Measurements from ENCODE around the gene C11orf68. TPM values are rescaled to one million over a fixed set of nuclear protein-coding genes. Genes with fewer than 3 reads are reported as not detected.
"Not testable (repeated sequence)": the region's sequence is repeated elsewhere in the genome, so short reads cannot be mapped to it uniquely, and the experiment has no call there.

C11orf68 gene
- total RNA-seq, 4 donors from 2014 or later = 17.7 to 27.1 (median 20.9) TPM

DNA sequence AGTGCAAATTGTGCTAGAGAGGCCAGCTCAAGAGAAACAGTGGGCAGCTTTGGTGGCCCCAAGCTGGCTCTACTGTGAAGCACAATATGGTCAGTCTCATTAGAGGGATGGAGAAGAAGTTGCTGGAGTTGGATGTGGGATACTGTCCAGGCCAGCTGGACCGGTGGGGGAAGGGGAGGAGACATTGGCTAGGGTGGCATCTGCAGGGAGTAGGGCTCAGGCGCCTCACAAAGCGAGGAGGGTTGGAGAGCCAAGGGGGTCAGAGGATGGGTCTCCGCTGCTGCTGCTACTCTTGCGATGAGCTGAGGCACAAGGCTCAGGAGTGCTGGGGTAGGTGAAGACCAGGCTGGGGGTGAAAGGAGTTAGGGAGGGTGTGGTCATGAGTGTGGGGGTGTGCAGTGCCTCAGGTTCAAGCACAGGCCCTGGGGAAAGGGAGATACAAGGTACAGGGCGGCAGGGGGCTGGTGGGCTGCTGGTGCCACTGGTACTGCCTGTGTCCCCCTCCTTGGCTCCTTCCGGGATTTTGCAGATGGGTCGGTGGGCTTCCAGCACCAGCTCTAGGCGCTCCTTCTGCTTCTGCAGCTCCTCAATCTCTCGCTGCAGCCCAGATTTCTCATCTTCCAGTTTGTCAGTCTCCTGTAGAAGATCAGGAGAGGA lies 26.1 kb downstream of the C11orf68 start:
- no peak overlapping the region for H3K4me3 ChIP-seq (replicated peaks in 1 of 3)
- peak overlapping the region in 2 of 3 donors; percentile 62 to 82 for H3K27ac ChIP-seq
- no peak for DNase-seq
- H3K4me1 ChIP-seq = peaks cover 28 to 47% of the 10 kb centered on the region in 2 donors
- no peaks in the 10 kb centered on the region for H3K27me3 ChIP-seq
- 77 to 78% methylated on average over 10 of the region's 10 CpGs for WGBS, 2 donors
- intact Hi-C loops (cut with DNase I) = no loop called here
- no peak for TF ChIP-seq POLR2A (IDR thresholded peaks at IDR 0.05)
- H3K9me3 ChIP-seq = no peaks in the 10 kb centered on the region
- H3K36me3 ChIP-seq = no peaks in the 10 kb centered on the region

DNA sequence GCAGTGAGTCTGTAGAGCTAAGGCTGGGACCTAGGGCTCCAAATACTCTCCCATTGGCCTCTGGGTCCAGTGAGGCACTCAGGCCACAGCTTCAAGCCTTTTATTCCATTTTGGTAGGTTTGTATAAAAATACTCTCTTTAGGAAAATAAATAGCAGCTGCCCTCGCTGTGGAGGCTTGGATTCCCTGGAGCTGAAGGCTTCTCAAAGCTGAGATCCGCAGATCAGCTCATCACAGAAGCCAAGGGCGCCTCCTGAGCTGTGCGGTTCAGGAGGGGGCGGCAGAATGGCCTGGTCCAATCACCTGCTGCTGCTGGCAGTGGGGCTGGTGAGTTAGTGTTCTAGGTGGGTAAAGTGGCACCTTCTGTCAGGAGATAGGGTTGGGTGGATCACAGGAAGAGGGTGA lies 26.7 kb downstream of the C11orf68 start:
- DNase-seq; H3K27me3 ChIP-seq; H3K9me3 ChIP-seq; intact Hi-C loops (cut with DNase I); H3K36me3 ChIP-seq: not testable (repeated sequence)
- H3K27ac ChIP-seq = peak overlapping the region; percentile 83 to 97 (median 83)
- WGBS, 2 donors = 68 to 77% methylated on average over 5 of the region's 5 CpGs
- peaks cover 34 to 54% of the 10 kb centered on the region in 2 donors for H3K4me1 ChIP-seq
- H3K4me3 ChIP-seq (replicated peaks in 1 of 3) = peak overlapping the region in 1 of 3 donors; percentile 59

DNA sequence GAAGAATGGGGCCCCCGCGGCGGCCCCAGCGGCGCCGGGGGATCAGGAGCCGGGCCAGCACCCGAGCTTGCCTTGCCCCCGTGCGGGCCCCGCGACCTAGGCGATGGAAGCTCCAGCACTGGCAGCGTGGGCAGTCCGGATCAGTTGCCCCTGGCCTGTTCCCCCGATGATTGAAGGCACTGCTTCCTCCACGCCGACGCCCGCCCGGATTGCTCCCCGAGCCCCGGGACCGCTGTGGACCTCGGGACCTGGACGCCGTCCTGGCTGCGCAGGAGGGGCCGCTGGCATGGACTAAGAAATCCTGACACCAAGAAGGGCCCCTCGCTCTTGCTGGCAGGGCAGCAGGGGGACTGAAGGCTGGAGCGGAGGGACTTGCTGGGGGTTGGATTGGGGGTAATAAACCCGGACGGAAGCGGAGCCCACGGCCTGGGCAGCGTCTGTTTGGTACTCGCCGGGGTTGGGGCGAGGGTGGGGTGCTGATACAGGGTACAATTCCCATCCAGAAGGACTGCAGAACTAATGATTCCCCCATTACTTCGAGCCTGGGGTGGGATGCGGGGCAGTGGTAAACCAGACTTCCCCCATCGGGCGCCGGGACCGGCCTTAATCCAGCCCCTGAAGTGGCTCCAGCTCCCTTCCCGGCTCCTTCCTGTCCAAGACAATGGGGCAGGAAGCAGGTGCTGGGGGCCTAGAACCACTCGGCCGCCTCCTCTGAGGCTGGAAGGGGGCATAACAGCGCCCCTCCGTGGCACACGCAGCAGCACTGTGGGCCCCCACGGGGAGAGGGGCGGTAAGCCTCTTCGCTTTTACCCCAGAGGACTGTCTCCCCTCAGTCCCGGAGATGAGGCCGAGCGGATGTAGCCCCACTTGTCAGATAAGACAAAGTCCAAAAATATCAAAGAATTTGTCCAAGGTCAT lies 27.4 kb downstream of the C11orf68 start:
- WGBS, 2 donors = 16 to 21% methylated on average over 48 to 51 of the region's 57 CpGs
- intact Hi-C loops (cut with DNase I) = no loop called here
- peak overlapping the region; percentile 31 to 66 (median 59) for H3K4me3 ChIP-seq (replicated peaks in 1 of 3)
- no peak for TF ChIP-seq POLR2A (IDR thresholded peaks at IDR 0.05)
- TF ChIP-seq, protein P1, sequence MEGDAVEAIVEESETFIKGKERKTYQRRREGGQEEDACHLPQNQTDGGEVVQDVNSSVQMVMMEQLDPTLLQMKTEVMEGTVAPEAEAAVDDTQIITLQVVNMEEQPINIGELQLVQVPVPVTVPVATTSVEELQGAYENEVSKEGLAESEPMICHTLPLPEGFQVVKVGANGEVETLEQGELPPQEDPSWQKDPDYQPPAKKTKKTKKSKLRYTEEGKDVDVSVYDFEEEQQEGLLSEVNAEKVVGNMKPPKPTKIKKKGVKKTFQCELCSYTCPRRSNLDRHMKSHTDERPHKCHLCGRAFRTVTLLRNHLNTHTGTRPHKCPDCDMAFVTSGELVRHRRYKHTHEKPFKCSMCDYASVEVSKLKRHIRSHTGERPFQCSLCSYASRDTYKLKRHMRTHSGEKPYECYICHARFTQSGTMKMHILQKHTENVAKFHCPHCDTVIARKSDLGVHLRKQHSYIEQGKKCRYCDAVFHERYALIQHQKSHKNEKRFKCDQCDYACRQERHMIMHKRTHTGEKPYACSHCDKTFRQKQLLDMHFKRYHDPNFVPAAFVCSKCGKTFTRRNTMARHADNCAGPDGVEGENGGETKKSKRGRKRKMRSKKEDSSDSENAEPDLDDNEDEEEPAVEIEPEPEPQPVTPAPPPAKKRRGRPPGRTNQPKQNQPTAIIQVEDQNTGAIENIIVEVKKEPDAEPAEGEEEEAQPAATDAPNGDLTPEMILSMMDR (IDR thresholded peaks at IDR 0.05) = no peak
- H3K27ac ChIP-seq = peak overlapping the region; percentile 83 to 97 (median 83)
- no peak for DNase-seq
- H3K4me1 ChIP-seq = peaks cover 34 to 55% of the 10 kb centered on the region in 2 donors
- no peaks in the 10 kb centered on the region for H3K9me3 ChIP-seq
- H3K36me3 ChIP-seq = no peaks in the 10 kb centered on the region
- no peaks in the 10 kb centered on the region for H3K27me3 ChIP-seq

DNA sequence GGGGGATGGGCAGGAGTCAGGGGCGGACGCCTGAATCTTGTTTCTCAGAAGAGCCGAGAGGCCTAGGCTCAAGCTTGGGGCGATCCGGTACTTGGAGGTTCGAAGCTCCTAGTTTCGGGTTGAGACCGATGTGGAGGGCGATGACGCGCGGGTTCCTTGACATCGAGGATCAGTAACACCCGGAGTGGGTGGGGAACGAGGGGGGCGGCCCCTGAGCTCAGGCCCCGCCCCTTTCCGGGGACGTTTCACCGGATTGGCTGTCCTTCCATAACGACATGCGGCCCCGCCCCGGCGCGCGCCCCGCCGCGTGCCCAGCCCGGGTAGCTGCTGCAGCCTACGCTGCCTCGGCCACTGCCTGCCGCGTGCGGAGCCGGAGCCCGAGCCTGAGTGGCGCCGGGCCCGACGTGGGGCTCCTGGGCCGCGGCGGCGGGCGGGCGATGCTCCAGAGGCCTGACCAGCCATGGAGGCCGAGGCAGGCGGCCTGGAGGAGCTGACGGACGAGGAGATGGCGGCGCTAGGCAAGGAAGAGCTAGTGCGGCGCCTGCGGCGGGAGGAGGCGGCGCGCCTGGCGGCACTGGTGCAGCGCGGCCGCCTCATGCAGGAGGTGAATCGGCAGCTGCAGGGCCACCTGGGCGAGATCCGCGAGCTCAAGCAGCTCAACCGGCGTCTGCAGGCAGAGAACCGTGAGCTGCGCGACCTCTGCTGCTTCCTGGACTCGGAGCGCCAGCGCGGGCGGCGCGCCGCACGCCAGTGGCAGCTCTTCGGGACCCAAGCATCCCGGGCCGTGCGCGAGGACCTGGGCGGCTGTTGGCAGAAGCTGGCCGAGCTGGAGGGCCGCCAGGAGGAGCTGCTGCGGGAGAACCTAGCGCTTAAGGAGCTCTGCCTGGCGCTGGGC lies 28.3 kb downstream of the C11orf68 start, which contains the start of gene CCDC85B:
Gene CCDC85B (plus strand): TSS at position 350 of the 895 bp plus-strand sequence. CDS start 111 bp downstream, at position 461.
- TF ChIP-seq, protein P1 (IDR thresholded peaks at IDR 0.05) = peak in 3 of 6 experiments; percentile 9 to 29 (median 11)
- TF ChIP-seq POLR2A (IDR thresholded peaks at IDR 0.05) = peak; percentile 77 to 94
- intact Hi-C loops (cut with DNase I) = no loop called here
- WGBS, 2 donors = 0 to 3% methylated on average over 8 to 25 of the region's 94 CpGs
- no peaks in the 10 kb centered on the region for H3K9me3 ChIP-seq
- peak; percentile 98 for DNase-seq
- H3K36me3 ChIP-seq = peaks cover 0 to 3% of the 10 kb centered on the region in 2 donors
- H3K4me3 ChIP-seq (replicated peaks in 1 of 3) = peak within 1 kb of the TSS; percentile 31 to 66 (median 59)
- H3K27me3 ChIP-seq = no peaks in the 10 kb centered on the region
- peaks cover 34 to 55% of the 10 kb centered on the region in 2 donors for H3K4me1 ChIP-seq
- H3K27ac ChIP-seq = peak within 1 kb of the TSS; percentile 83 to 97 (median 92)

DNA sequence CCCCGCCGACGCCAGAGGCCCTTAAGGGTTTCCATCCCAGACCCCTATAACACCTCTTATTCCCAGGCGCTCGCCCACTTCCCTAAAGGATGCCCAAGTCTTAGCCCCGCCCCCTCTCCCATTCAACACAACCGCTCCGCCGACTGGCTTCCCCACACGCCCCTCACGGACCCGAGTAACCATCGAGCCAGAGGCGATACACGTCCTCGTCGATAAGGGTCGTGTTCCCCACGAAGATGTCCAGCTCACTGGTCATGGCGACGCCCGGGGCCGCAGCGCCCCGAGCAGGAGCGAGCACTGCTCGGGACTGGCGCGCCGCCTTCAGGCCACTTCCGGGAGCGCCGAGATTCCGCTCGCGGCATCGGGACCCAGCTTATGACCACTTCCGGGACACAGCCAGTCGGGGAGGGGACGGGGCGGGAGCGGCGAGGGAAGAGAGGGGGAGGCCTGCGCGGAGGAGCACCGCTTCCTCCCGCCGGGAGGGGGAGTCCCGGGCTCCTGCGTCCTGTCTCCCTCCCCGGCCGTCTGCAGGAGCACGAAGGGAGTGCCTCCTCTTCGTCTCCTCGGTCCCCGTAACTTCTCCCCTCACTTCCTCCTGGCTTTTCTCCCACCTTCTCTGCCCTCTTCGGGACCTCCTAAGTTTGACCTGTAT lies 30.6 kb downstream of the C11orf68 start, which contains the start of gene FIBP:
Gene FIBP (minus strand): TSS at position 309 of the 652 bp plus-strand sequence. CDS start 53 bp downstream, at position 256.
- intact Hi-C loops (cut with DNase I) = no loop called here
- peak; percentile 97 to 99 for DNase-seq
- H3K4me1 ChIP-seq = peaks cover 34 to 48% of the 10 kb centered on the region in 2 donors
- H3K36me3 ChIP-seq = peaks cover 10 to 11% of the 10 kb centered on the region in 2 donors
- H3K27me3 ChIP-seq = no peaks in the 10 kb centered on the region
- H3K9me3 ChIP-seq = no peaks in the 10 kb centered on the region
- peak within 1 kb of the TSS; percentile 82 to 97 (median 92) for H3K27ac ChIP-seq
- 0 to 1% methylated on average over 25 to 28 of the region's 57 CpGs for WGBS, 2 donors
- TF ChIP-seq POLR2A (IDR thresholded peaks at IDR 0.05) = peak; percentile 5 to 87
- TF ChIP-seq, protein P1 (IDR thresholded peaks at IDR 0.05) = peak; percentile 69 to 94 (median 83)
- peak within 1 kb of the TSS; percentile 41 to 69 (median 55) for H3K4me3 ChIP-seq (replicated peaks in 1 of 3)

All from thyroid gland (tissue), 4 donors.